Adipose tissue (tissue), 3 donors: ENCODE results near the gene ORM1. TPM values are rescaled to one million over a fixed set of nuclear protein-coding genes. Genes with fewer than 3 reads are reported as not detected.
A peak's percentile ranks its signal among the peaks of the same experiment; 100 is the strongest.

ENCODE experiments used
- H3K27ac ChIP-seq: one replicate; pipeline ENCODE4 v1.5.1; 2013; ENCODE audit warnings: low read depth, low read length
- WGBS, 3 donors: extraction: QIAGEN DNeasy Blood & Tissue Kit; methylation state at CpG; one replicate each; pipeline ENCODE4 v1.1.7; 2013; 5-methylcytosine and 5-hydroxymethylcytosine counted together
- polyA plus RNA-seq, 3 donors: library from polyadenylated mRNA; stranded (reverse); fragments of 200-250 nt; gene quantifications; one replicate each; pipeline ENCODE4 v1.2.3, GENCODE V29; 2013
- donor health status: healthy with polysubstance abuse.
- donor health status: Bipolar disorder and iron deficiency.
- donor health status: healthy.

The ORM1 gene
- polyA plus RNA-seq, 3 donors, result 6.9 to 18.0 TPM; not detected in 1

DNA sequence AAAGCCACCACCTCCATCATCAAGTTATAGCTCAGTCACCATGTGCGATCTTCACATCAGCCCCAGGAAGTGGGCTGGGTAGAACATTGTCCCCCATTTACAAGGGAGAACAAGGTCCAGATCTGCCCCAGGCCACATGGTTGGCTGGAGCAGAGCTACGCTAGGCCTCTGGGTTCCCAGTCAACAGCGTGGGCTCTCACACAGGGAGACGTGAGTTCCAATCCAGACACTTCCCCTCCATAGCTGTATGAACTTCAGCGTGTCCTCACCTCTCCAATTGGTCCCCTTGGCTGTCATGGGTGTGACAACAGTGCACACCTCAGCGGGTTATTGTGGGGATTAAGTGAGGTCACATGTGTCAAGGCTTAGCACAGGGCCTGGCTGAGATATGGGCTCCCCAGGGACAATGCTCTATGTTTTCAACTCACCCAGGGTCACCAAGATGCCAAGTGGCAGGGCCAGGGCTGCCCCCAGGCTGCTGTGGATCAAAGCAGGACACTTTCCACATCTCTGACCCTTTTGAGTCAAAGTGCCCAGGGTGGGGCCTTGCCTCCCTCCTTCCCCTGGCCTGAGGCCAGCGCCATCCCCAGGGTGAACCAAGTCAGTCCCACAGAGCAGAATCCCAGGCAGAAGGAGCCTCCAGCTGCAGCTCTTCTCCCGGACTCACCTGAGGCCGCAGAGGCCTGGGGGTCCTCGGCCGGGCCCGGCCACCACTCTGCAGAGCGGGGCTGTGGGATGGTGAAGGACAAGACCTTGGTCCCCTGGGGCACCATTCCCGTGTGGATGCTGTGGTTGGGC, 45.1 kb downstream of the ORM1 start:
- 91 to 92% (median 91%) methylated on average over 14 of the region's 14 CpGs for WGBS, 3 donors
- no peak overlapping the region for H3K27ac ChIP-seq

DNA sequence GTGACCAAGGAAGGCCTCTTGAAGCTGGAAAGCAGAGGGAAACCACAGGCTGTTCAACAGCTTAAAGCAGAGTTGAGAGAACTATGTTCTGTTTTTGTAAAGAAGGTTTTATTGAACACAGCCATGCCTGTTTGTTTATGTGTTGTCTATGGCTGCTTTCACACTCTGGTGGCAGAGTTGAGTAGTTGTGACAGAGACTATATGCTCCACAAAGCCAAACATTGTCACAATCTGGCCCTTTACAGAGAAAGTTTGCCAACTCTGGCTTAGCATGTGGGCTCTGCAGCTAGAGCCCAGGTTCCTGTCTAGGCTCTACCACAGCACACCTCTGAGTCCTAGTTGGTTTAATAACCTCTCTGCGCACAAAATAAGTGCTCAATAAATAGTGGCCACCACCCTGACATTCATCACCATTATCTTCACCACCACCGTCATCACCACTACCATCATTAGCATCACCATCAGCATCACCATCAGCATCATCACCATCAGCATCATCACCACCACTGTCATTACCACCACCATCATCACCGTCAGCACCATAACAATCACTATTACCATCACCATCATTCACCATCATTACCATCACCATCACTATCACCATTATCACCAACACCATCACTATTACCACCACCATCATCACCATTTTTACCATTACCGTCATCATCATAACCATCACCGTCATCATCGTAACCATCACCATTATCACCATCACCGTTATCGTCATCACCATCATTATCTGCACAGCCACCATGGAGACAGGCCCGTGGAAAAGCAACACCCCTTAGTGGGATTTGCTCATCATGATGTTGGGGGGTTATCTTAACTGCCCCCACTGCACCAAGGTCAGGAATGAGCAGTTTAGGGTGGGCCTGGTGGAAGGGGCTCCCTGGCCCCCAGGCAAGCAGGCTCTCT, 46.6 kb downstream of the ORM1 start:
- 95 to 97% (median 96%) methylated on average over 9 of the region's 9 CpGs for WGBS, 3 donors
- no peak overlapping the region for H3K27ac ChIP-seq

DNA sequence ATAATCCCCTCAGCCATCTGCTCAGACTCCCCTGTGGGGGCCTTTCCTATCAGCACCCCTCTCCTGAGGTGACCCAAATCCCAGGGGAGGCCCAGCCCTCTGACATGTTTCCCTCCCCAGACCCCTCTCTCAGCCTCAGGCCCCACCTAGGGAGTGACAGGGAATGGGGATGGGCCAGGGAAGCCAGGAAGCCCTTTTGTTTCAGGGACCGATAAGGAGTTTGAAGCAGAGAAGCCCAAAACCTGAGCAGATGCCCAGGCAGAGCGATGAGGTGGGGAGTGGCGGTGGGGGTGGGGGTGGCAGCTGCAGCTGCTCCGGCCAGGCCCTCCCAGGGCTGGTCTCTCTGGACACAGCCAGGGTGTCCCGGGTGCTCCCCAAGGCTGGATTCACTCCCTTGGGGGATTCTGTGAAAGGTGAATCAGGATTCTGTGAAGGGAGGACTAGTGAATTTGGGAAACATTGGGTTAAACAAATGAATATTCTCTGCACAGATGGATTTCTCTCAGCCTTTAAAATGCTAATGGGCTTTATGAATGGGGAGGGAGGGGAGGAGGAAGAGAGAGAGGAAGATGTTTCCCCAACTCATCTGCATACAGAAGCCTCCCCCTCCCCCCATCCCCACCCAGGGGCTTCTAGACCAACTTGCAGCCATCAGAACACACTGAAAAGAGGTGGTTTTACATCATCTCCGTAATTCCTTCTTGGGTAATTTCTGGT, 47.5 kb downstream of the ORM1 start:
- H3K27ac ChIP-seq, result no peak overlapping the region
- 63 to 79% (median 69%) methylated on average over 6 of the region's 6 CpGs for WGBS, 3 donors

DNA sequence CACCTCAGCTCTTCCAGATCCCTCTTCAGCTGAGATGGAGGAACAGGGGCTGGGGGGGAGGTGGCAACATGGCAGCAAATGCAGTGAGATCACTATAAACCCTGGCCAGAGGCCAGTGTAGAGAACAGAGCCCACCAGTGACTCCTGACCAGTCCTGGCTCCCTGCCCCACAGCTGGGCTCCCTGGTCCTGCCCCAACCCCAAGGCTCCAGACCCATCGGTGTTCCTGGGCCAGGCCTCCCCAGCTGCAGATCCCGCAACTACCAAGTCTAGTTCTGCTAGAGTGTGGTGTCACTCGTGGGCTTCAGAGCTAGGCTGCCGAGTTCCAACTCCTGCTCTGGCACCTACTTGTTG, 48.0 kb downstream of the ORM1 start:
- H3K27ac ChIP-seq, result no peak overlapping the region
- 53 to 72% (median 53%) methylated on average over 4 of the region's 4 CpGs for WGBS, 3 donors

DNA sequence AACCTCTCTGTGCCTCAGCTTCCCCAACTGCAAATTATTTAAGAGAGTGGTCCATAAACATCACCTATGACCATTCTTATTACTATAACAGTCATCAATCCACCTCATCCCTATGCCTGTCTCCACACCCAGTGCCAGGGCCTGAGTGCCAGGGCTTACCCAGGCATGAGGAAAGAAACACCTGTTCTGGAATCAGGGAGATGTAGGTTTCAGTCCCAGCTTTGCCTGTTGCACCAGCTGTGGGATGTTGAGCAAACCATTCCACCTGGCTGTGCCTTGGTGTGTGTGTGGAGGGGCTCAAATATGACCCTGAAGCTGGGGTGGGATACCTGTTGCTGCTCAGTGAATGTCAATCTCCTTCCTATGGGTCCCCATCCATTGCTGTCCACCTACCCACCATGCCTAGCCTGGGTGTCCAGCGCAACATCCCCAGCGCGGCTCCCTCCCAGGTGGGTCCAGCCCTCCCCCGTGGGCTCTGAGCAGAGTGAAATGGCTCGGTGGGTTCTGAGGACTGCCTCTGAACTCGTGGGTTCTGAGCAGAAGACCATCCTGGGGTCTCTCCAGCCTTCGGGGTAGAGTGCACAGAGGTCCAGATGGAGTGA, 48.5 kb downstream of the ORM1 start:
- no peak overlapping the region for H3K27ac ChIP-seq
- WGBS, 3 donors, result 57 to 76% (median 67%) methylated on average over 7 of the region's 7 CpGs

DNA sequence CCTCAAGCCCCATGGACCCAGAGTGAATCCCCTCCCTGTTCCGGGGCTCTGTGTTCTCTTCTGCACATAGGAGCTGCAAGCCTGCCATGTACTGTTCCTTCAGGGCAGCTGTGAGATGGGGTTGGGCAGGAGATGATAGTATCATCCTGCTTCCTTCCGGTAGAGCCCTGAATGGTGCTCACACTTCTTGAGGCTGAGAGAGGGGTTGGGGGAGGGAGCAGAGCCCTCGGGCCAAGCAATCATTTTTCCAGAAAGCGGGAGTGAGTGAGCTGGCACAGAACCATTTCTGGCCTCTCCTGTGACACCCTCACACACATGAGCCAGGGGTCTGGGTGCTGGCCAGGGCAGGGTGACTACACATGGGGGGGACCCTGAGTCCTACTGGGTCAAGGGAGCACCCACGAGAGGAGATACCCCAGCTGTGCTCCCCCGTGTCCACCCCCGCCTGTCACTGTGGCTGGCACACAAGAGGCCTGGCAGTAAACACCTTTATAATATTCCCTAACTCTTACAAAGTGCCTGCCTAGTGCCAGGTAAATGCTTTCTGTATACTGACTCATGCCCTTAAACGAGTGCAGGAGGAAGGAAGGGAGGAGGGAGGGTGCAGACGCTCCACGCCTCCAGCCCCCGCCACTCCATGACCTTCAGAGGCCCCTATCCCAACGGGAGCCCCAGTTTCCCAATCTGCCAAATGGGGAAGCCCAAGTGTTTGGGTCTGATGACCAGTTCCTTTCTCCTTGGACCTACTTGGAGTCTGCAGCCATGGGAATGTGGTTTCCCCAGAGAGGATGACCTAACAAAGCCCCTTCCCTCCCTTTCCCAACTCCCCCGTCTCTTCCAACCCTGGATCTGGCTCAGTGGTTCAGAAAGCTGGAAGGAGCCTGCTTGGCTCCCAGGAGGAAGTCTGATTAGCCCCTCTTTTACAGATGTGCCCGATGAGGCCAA, 49.3 kb downstream of the ORM1 start:
- H3K27ac ChIP-seq, result peak overlapping the region; percentile 79
- 10 to 55% (median 10%) methylated on average over 13 to 14 of the region's 14 CpGs for WGBS, 3 donors

DNA sequence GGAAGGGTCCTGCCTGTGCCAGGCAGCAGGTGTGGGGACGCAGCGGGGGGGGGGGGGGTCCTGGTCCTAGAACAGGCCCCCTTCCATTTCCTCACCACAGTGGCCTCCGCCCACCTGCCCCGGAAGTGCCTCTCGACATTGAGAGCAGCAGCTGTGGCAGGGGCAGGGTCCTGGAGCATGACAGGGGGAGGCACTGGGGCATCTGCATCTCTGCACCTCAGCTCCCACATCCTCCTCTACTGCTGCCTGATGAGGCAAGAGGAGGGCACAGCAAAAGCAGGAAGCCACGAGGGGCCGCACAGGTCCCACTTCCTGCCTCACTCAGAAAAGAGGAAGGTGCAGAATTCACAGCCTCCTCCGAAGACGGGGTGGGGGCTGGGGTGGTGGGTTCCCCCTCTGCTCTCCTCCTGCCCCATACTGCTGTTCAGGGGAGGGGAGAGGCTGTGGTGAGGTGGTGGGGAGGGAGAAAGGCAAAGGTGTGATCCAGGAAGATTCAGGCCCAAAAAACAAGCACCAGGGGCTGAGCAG, 50.1 kb downstream of the ORM1 start:
- WGBS, 3 donors, result 18 to 59% (median 19%) methylated on average over 7 to 9 of the region's 9 CpGs
- peak overlapping the region; percentile 79 for H3K27ac ChIP-seq

DNA sequence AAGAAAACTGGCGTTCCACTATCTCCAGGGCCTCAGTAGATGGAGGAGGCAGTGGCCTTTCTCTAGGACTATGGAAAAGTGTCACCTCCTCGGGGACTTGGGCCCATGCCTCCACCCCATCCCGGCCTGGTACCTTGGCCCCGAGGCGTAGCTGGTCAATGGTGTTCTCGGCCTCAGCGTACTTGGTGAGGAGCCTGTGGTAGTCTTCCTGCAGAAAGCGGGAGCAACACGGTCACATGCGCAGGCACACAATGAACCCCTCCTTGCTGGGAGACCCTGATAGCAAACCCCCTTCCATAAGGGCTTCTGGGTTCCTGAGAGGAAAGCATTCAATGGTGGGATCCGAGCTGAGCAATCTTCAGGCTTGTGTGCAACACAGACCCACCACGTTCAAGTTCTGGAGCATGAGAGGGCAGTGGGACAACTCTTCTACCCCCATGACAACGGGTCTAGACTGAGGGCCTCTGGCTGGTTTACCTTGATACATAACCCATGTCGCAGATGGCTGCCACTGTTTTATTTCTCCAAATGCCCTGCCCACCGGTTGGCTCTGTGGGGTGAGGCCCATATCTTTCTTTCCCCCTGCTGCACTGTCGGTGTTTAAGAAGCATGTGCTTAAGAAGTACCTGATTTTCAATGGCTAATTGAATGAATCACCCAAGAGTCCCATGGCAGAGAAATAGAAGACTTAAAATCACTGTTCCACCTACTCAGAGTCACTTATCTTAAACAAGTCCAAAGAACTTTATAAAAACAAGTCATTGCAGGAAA, 51.2 kb downstream of the ORM1 start:
- no peak overlapping the region for H3K27ac ChIP-seq
- 86 to 90% (median 90%) methylated on average over 16 of the region's 16 CpGs for WGBS, 3 donors

DNA sequence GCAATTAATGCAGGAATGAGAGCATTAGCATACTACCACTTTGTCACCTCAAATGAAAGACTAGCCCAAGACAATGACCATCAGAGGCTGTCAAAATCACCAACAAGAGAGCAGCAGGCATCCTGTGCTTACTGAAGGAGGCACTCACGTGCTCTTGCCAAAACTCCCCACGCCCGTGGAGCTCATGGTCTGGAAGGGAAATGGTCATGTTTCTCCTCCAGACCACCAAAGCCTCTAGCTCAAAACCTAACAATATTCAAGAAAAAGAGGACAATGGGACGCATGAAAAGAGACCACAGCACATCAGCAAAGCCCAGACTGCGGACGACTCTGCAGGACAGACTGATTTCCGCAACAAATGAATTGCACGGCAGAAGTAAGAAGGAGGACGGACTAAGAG, 52.0 kb downstream of the ORM1 start:
- no peak overlapping the region for H3K27ac ChIP-seq
- WGBS, 3 donors, result 63 to 84% (median 73%) methylated on average over 9 of the region's 9 CpGs

DNA sequence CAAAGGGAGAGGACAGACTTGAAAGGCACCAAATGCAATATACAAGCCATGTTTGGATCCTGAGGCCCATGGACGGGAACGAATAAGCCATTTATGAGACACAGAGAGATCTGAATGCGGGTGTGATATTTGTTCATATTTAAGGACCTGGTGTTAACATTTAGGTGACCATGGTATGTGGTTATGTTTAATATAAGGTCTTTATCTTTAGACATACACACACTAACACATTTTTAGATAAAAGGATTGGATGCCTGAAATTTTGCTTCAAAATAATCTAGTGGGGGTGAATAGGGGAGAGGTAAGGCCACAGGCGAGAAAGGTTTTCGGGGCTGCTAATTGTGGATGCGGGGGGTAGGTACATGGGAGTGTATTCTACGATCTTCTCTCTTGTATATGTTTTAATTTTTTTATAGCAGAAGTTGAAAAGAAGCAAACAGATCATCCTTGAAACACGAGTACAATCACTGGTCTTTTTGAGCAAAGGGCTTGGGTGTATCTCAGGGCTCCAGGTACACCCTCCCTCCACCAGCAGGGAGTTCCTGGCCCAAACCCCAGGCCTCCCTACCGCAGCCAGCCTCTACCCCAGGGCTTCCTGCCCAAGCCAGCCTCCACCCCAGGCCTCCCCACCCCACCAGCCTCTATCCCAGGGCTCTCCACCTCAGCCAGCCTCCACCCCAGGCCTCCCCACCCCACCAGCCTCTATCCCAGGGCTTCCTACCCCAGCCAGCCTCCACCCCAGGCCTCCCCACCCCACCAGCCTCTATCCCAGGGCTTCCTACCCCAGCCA, 52.7 kb downstream of the ORM1 start:
- no peak overlapping the region for H3K27ac ChIP-seq

More for the DNA sequence above, 52.7 kb downstream of the ORM1 start:
- 84 to 89% (median 87%) methylated on average over 9 of the region's 9 CpGs for WGBS, 3 donors

Other genes with a start within 250 kb of the ORM1 start
- 10 to 100 TPM in 1 of 3 donors, under 1 TPM in 1, not detected in 1; 0.16 to 57.3 TPM for gene AMBP, start 244.8 kb upstream of the ORM1 start, polyA plus RNA-seq
- 10 to 100 TPM in 1 of 3 donors, 1 to 10 TPM in 1, under 1 TPM in 1; 0.22 to 38.8 (median 1.0) TPM for gene KIF12, start 223.8 kb upstream of the ORM1 start, polyA plus RNA-seq
- gene COL27A1, start 167.6 kb upstream of the ORM1 start, polyA plus RNA-seq, result 10 to 100 TPM in 2 of 3 donors, 1 to 10 TPM in 1; 9.3 to 20.6 (median 14.2) TPM
- 1 to 10 TPM; 1.1 to 6.3 (median 3.8) TPM for gene ORM2, start 6.8 kb downstream of the ORM1 start, polyA plus RNA-seq
- 10 to 100 TPM; 10.3 to 25.5 (median 22.3) TPM for gene AKNA, start 64.9 kb downstream of the ORM1 start, polyA plus RNA-seq
- 1 to 10 TPM; 2.6 to 8.5 (median 7.0) TPM for gene WHRN, start 182.4 kb downstream of the ORM1 start, polyA plus RNA-seq